ENCODE data around the gene MRPL17.
A peak's percentile ranks its signal among the peaks of the same experiment; 100 is the strongest.

Gene MRPL17

GRCh38 chr11:6653097-6653496 lies 30.0 kb downstream of the MRPL17 start:
- no peaks in the 10 kb centered on the region for H3K27me3 ChIP-seq (ENCODE audit: low read depth, low read length)
- no peak overlapping the region for H3K27ac ChIP-seq (ENCODE audit: low read length)
- no peaks in the 10 kb centered on the region for H3K36me3 ChIP-seq (ENCODE audit: control insufficient read depth in 1 of 2, insufficient read depth in 2 of 2, low read length in 2 of 2)
- H3K4me1 ChIP-seq (ENCODE audit: control insufficient read depth in 1 of 2, insufficient read depth in 2 of 2, low read length in 2 of 2), result peaks cover 15% of the 10 kb centered on the region in 2 donors
- H3K9me3 ChIP-seq (ENCODE audit: control insufficient read depth in 1 of 2, low read length in 2 of 2), result no peaks in the 10 kb centered on the region
- no peak overlapping the region for H3K4me3 ChIP-seq (ENCODE audit: low read depth in 1 of 2, low read length in 2 of 2)

DNA sequence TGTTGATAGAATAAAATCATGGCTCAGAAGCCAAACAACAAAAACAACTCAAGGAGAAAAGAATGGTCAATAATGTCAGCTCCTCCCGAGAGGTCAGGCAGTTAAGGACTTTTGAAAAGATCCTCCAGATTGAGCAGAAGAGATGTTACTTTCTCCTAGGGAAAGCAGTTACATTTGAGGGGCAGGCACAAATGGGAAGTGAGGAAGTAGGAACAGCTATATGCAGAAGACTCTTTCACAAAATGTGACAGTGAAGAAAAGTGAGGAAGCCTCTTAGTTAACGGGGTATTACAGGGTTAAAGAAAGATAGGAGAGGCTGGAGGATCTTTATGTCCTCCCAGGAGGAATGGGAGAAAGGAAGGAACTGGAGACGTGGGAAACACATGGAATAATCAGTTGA lies 31.0 kb downstream of the MRPL17 start:
- H3K36me3 ChIP-seq (ENCODE audit: control insufficient read depth in 1 of 2, insufficient read depth in 2 of 2, low read length in 2 of 2), result no peaks in the 10 kb centered on the region
- H3K27ac ChIP-seq (ENCODE audit: low read length), result no peak overlapping the region
- H3K27me3 ChIP-seq (ENCODE audit: low read depth, low read length), result no peaks in the 10 kb centered on the region
- no peak overlapping the region for H3K4me3 ChIP-seq (ENCODE audit: low read depth in 1 of 2, low read length in 2 of 2)
- no peaks in the 10 kb centered on the region for H3K9me3 ChIP-seq (ENCODE audit: control insufficient read depth in 1 of 2, low read length in 2 of 2)
- peaks cover 24 to 25% of the 10 kb centered on the region in 2 donors for H3K4me1 ChIP-seq (ENCODE audit: control insufficient read depth in 1 of 2, insufficient read depth in 2 of 2, low read length in 2 of 2)

- Histone ChIP-seq H3K27me3 (ENCODE audit: low read depth, low read length) (no peaks in the 10 kb centered on the region), H3K9me3 (ENCODE audit: control insufficient read depth in 1 of 2, low read length in 2 of 2) (no peaks in the 10 kb centered on the region), H3K27ac (ENCODE audit: low read length) (no peak overlapping the region), H3K4me3 (ENCODE audit: low read depth in 1 of 2, low read length in 2 of 2) (no peak overlapping the region), H3K4me1 (ENCODE audit: control insufficient read depth in 1 of 2, insufficient read depth in 2 of 2, low read length in 2 of 2) (peaks cover 31 to 36% of the 10 kb centered on the region in 2 donors), H3K36me3 (ENCODE audit: control insufficient read depth in 1 of 2, insufficient read depth in 2 of 2, low read length in 2 of 2) (no peaks in the 10 kb centered on the region)
Observed at GRCh38 chr11:6650980-6651379, 32.2 kb downstream of the MRPL17 start.

- Histone ChIP-seq H3K27ac (ENCODE audit: low read length) (no peak overlapping the region), H3K4me3 (ENCODE audit: low read depth in 1 of 2, low read length in 2 of 2) (no peak overlapping the region), H3K4me1 (ENCODE audit: control insufficient read depth in 1 of 2, insufficient read depth in 2 of 2, low read length in 2 of 2) (peaks cover 31 to 42% of the 10 kb centered on the region in 2 donors), H3K9me3 (ENCODE audit: control insufficient read depth in 1 of 2, low read length in 2 of 2) (no peaks in the 10 kb centered on the region), H3K36me3 (ENCODE audit: control insufficient read depth in 1 of 2, insufficient read depth in 2 of 2, low read length in 2 of 2) (no peaks in the 10 kb centered on the region), H3K27me3 (ENCODE audit: low read depth, low read length) (no peaks in the 10 kb centered on the region)
Observed at GRCh38 chr11:6650104-6650503, 33.0 kb downstream of the MRPL17 start.

GRCh38 chr11:6648501-6648900 lies 34.6 kb downstream of the MRPL17 start:
- Histone ChIP-seq H3K9me3 (ENCODE audit: control insufficient read depth in 1 of 2, low read length in 2 of 2) (no peaks in the 10 kb centered on the region), H3K27me3 (ENCODE audit: low read depth, low read length) (no peaks in the 10 kb centered on the region), H3K4me1 (ENCODE audit: control insufficient read depth in 1 of 2, insufficient read depth in 2 of 2, low read length in 2 of 2) (peaks cover 25 to 36% of the 10 kb centered on the region in 2 donors), H3K4me3 (ENCODE audit: low read depth in 1 of 2, low read length in 2 of 2) (no peak overlapping the region), H3K36me3 (ENCODE audit: control insufficient read depth in 1 of 2, insufficient read depth in 2 of 2, low read length in 2 of 2) (no peaks in the 10 kb centered on the region), H3K27ac (ENCODE audit: low read length) (peak overlapping the region; percentile 60)

DNA sequence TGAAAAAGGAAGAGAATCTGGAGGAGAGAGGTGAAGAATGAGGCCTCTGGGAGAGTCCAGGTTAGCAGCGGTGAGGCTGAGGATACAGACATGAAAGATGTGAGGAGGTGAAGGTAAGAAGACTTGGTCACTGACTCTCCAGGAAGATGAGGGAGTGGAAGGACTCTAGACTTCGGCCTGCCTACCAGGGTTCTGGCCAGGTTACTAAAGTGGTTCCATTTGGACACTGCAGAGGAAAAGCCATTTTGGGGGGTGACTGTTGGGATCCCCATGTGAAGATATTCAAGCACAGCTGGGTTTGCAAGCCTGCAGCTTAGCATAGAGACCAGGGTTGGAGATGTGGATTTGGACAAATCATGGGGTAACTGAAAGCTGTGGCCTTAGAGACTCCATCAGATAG lies 35.3 kb downstream of the MRPL17 start:
- no peak overlapping the region for H3K4me3 ChIP-seq (ENCODE audit: low read depth in 1 of 2, low read length in 2 of 2)
- peaks cover 22 to 36% of the 10 kb centered on the region in 2 donors for H3K4me1 ChIP-seq (ENCODE audit: control insufficient read depth in 1 of 2, insufficient read depth in 2 of 2, low read length in 2 of 2)
- no peaks in the 10 kb centered on the region for H3K36me3 ChIP-seq (ENCODE audit: control insufficient read depth in 1 of 2, insufficient read depth in 2 of 2, low read length in 2 of 2)
- no peaks in the 10 kb centered on the region for H3K27me3 ChIP-seq (ENCODE audit: low read depth, low read length)
- no peaks in the 10 kb centered on the region for H3K9me3 ChIP-seq (ENCODE audit: control insufficient read depth in 1 of 2, low read length in 2 of 2)
- peak overlapping the region; percentile 60 for H3K27ac ChIP-seq (ENCODE audit: low read length)

DNA sequence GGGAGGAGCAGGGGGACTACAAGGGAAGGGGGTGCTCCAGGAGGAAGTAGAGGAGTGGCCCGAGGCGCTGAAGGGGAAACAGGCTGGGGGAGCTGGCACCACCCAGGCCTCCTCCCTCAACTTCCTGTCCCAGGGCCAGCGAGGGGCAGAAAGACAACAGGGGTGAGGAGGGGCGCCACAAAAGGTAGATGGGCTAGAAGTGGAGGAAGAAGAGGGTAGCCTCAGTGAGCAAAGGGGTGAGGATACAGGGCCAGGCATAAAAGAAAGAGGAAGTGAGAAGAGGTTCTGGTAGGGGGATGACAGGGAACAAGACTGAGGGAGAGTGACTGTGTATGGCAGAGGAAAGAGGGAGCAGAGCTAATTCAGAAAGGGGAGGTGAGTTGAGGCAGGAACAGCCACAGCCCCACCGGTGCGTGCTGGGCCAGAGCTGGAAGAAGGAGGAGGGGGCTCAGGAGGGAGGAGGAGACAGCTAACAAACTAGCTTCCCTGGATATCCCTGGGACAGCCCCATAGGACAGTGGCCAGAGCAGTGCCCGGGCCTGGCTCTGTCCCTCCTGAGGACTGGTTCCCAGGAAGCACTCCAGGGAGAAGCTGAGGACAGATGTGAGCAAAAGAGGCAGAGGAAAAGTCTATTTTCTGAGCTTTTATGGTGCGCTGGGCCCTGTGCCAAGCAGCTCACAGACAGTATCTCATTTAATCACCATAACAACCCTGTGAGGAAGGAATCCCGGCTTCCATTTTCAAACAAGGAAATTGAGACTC lies 36.0 kb downstream of the MRPL17 start:
- peaks cover 22 to 36% of the 10 kb centered on the region in 2 donors for H3K4me1 ChIP-seq (ENCODE audit: control insufficient read depth in 1 of 2, insufficient read depth in 2 of 2, low read length in 2 of 2)

DNA sequence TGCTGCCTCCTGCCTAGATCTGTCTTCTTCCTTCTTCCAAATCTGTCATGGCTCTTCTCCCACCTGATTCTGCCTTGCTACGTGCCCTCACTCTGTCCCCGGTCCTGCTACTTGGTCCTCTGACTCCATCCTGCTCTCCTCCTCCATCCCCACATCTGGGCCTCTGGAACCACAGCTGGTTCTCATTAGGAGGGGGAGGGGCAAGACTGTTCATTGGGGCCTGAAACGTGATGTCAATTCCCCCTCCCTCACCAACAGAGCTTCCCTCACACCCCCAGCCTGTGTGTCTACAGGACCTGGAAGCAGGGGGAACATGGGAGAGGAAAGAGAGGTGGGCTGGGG lies 36.6 kb downstream of the MRPL17 start:
- no peaks in the 10 kb centered on the region for H3K36me3 ChIP-seq (ENCODE audit: control insufficient read depth in 1 of 2, insufficient read depth in 2 of 2, low read length in 2 of 2)
- no peaks in the 10 kb centered on the region for H3K9me3 ChIP-seq (ENCODE audit: control insufficient read depth in 1 of 2, low read length in 2 of 2)
- peaks cover 22 to 36% of the 10 kb centered on the region in 2 donors for H3K4me1 ChIP-seq (ENCODE audit: control insufficient read depth in 1 of 2, insufficient read depth in 2 of 2, low read length in 2 of 2)
- peak overlapping the region; percentile 60 for H3K27ac ChIP-seq (ENCODE audit: low read length)
- no peaks in the 10 kb centered on the region for H3K27me3 ChIP-seq (ENCODE audit: low read depth, low read length)
- H3K4me3 ChIP-seq (ENCODE audit: low read depth in 1 of 2, low read length in 2 of 2), result peak overlapping the region; percentile 17 to 37

More for the DNA sequence above, 36.0 kb downstream of the MRPL17 start:
- Histone ChIP-seq H3K36me3 (ENCODE audit: control insufficient read depth in 1 of 2, insufficient read depth in 2 of 2, low read length in 2 of 2) (no peaks in the 10 kb centered on the region), H3K9me3 (ENCODE audit: control insufficient read depth in 1 of 2, low read length in 2 of 2) (no peaks in the 10 kb centered on the region), H3K27ac (ENCODE audit: low read length) (peak overlapping the region; percentile 60), H3K4me3 (ENCODE audit: low read depth in 1 of 2, low read length in 2 of 2) (peak overlapping the region in 1 of 2 donors; percentile 37), H3K27me3 (ENCODE audit: low read depth, low read length) (no peaks in the 10 kb centered on the region)

DNA sequence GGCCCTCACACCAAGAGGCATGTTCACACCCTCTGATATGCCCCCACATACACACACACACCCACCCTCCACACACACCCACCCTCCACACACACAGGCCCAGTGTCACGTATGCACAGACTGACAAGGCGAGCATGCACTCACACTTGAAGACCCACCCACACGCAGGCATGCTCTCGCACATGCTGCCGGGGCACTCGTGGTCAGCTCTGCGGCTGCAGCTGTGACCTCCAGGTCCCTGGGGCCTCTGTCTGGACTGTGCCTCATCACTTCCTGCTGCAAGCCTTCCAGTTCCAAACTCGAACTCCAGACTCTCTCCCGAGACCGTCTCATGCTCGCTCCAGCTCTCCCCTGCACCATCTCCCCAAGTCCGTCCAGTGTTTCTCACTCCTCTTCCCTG lies 37.1 kb downstream of the MRPL17 start:
- H3K9me3 ChIP-seq (ENCODE audit: control insufficient read depth in 1 of 2, low read length in 2 of 2), result no peaks in the 10 kb centered on the region
- peaks cover 0 to 2% of the 10 kb centered on the region in 2 donors for H3K36me3 ChIP-seq (ENCODE audit: control insufficient read depth in 1 of 2, insufficient read depth in 2 of 2, low read length in 2 of 2)
- H3K27me3 ChIP-seq (ENCODE audit: low read depth, low read length), result no peaks in the 10 kb centered on the region
- peak overlapping the region; percentile 17 to 37 for H3K4me3 ChIP-seq (ENCODE audit: low read depth in 1 of 2, low read length in 2 of 2)
- peak overlapping the region; percentile 60 for H3K27ac ChIP-seq (ENCODE audit: low read length)
- peaks cover 22 to 36% of the 10 kb centered on the region in 2 donors for H3K4me1 ChIP-seq (ENCODE audit: control insufficient read depth in 1 of 2, insufficient read depth in 2 of 2, low read length in 2 of 2)

GRCh38 chr11:6642957-6643356 lies 40.2 kb downstream of the MRPL17 start:
- H3K27ac ChIP-seq (ENCODE audit: low read length), result no peak overlapping the region
- peaks cover 20 to 45% of the 10 kb centered on the region in 2 donors for H3K4me1 ChIP-seq (ENCODE audit: control insufficient read depth in 1 of 2, insufficient read depth in 2 of 2, low read length in 2 of 2)
- peaks cover 3 to 19% of the 10 kb centered on the region in 2 donors for H3K36me3 ChIP-seq (ENCODE audit: control insufficient read depth in 1 of 2, insufficient read depth in 2 of 2, low read length in 2 of 2)
- no peak overlapping the region for H3K4me3 ChIP-seq (ENCODE audit: low read depth in 1 of 2, low read length in 2 of 2)
- no peaks in the 10 kb centered on the region for H3K9me3 ChIP-seq (ENCODE audit: control insufficient read depth in 1 of 2, low read length in 2 of 2)
- no peaks in the 10 kb centered on the region for H3K27me3 ChIP-seq (ENCODE audit: low read depth, low read length)

DNA sequence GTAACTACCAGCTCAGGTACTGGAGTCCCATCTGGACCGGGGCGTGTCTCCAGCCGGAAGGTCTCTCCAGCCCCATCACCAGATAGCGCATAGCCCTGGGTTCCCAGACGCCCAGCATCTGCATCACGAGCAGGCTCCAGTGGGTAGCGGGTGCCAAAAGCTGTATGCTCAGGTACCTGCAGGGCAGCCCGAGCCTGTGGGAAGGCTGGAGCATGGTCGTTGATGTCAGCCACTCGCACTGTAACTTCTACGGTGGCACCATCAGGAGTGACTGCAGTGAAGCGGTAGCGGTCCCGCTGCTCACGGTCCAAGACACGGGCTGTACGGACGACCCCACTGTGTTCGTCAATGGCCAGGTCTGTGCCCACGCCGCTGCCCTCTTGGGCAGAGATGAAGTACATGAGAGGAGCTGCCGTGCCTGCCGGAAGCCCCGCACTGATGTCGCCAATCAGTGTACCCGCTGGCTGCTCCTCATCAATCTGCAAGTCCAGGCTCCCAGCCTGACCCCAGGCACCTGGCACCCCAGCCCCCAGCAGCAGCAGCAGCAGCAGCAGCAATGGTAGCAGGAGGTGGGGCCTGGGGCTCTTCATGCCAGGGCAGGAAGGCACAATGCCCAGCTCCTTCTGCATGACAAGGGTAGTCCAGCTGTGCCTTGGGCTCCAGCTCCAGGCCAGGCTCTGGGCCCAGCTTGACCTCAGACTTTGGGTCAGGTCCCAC lies 42.0 kb downstream of the MRPL17 start:
- Histone ChIP-seq H3K27ac (ENCODE audit: low read length) (no peak overlapping the region), H3K9me3 (ENCODE audit: control insufficient read depth in 1 of 2, low read length in 2 of 2) (no peaks in the 10 kb centered on the region), H3K27me3 (ENCODE audit: low read depth, low read length) (no peaks in the 10 kb centered on the region), H3K4me3 (ENCODE audit: low read depth in 1 of 2, low read length in 2 of 2) (no peak overlapping the region), H3K4me1 (ENCODE audit: control insufficient read depth in 1 of 2, insufficient read depth in 2 of 2, low read length in 2 of 2) (peaks cover 12 to 40% of the 10 kb centered on the region in 2 donors), H3K36me3 (ENCODE audit: control insufficient read depth in 1 of 2, insufficient read depth in 2 of 2, low read length in 2 of 2) (peaks cover 3 to 19% of the 10 kb centered on the region in 2 donors)

Data from muscle layer of duodenum (tissue), 2 donors.